Activated CD4-positive, alpha-beta T cell treated with anti-CD3 and anti-CD28 coated beads for 48 hours (primary cell): ENCODE results near the gene SNN.
A peak's percentile ranks its signal among the peaks of the same experiment; 100 is the strongest.

ENCODE experiments used
- DNase-seq: peaks from one replicate; pipeline ENCODE4 v3.0.0-alpha.2; 2020

SNN gene

GRCh38 chr16:11681976-11682654 is 13.9 kb downstream of the SNN start:
- no peak for DNase-seq

GRCh38 chr16:11682655-11683096 is 14.4 kb downstream of the SNN start:
- DNase-seq = no peak

GRCh38 chr16:11683145-11683544 is 14.9 kb downstream of the SNN start:
- no peak for DNase-seq

GRCh38 chr16:11684231-11685025 is 16.2 kb downstream of the SNN start:
- no peak for DNase-seq

GRCh38 chr16:11685844-11686618 is 17.8 kb downstream of the SNN start:
- no peak for DNase-seq

- DNase-seq = no peak
These were observed 18.6 kb downstream of the SNN start for GRCh38 chr16:11686713-11687380.

- no peak for DNase-seq
These were observed 19.6 kb downstream of the SNN start for GRCh38 chr16:11687601-11688519.

- no peak for DNase-seq
These were observed 20.2 kb downstream of the SNN start for GRCh38 chr16:11688520-11688886.

GRCh38 chr16:11689031-11689840 is 21.0 kb downstream of the SNN start:
- DNase-seq = no peak

GRCh38 chr16:11691235-11691634 is 23.0 kb downstream of the SNN start:
- no peak for DNase-seq

- DNase-seq = no peak
These were observed 23.5 kb downstream of the SNN start for GRCh38 chr16:11691771-11692170.

GRCh38 chr16:11692171-11692570 is 23.9 kb downstream of the SNN start:
- no peak for DNase-seq

- DNase-seq = no peak
These were observed 24.4 kb downstream of the SNN start for GRCh38 chr16:11692651-11693050.

GRCh38 chr16:11696266-11697012 is 28.2 kb downstream of the SNN start:
- no peak for DNase-seq

GRCh38 chr16:11697319-11697718 is 29.1 kb downstream of the SNN start:
- no peak for DNase-seq

GRCh38 chr16:11698271-11698689 is 30.0 kb downstream of the SNN start:
- peak; percentile 48 for DNase-seq

- no peak for DNase-seq
These were observed 31.1 kb downstream of the SNN start for GRCh38 chr16:11699234-11699894.

- DNase-seq = no peak
These were observed 32.2 kb downstream of the SNN start for GRCh38 chr16:11700264-11701029.
